ENCODE results near the gene PRKG1. TPM values are rescaled to one million over a fixed set of nuclear protein-coding genes. Genes with fewer than 3 reads are reported as not detected.

PRKG1 gene
- polyA plus RNA-seq, 4 donors, result 0.45 to 7.4 (median 1.3) TPM

DNA sequence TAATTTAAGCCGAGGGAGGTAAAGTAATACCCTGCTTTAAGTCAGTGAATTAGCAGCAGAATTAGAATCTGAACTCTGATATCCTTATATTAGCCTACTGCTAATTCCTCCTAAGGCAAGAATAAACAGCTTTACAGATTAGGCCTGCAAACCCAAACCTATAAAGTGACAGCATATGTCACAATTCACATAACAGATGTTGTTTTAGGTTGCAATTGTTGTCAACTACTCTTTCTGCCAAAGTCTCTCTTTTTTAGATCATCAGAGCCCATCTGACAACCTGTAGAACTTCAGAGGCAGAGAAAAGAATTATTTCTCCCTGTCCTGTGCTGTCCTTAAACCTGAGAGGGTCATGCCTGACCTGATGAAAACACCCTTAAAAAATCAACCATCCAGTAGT, 167.2 kb downstream of the PRKG1 start:
- H3K27ac ChIP-seq (ENCODE audit: low read depth in 1 of 3, low read length in 2 of 3), result no peak overlapping the region
- H3K4me1 ChIP-seq (ENCODE audit: control insufficient read depth in 3 of 3, insufficient read depth in 2 of 3, low read depth in 1 of 3, low read length in 2 of 3), result no peaks in the 10 kb centered on the region
- FAIRE-seq (no peak), DNase-seq (no peak)
- no peaks in the 10 kb centered on the region for H3K36me3 ChIP-seq (ENCODE audit: control insufficient read depth in 3 of 3, insufficient read depth in 2 of 3, low read depth in 1 of 3, low read length in 3 of 3)
- WGBS, 3 donors, result 74 to 93% (median 87%) methylated on average over 1 of the region's 1 CpG
- no peaks in the 10 kb centered on the region for H3K27me3 ChIP-seq (ENCODE audit: control insufficient read depth in 3 of 3, insufficient read depth in 3 of 3, low read length in 3 of 3)
- H3K4me3 ChIP-seq (ENCODE audit: low read depth in 1 of 3, low read length in 3 of 3), result no peak overlapping the region
- no peaks in the 10 kb centered on the region for H3K9me3 ChIP-seq (ENCODE audit: control insufficient read depth in 2 of 2, insufficient read depth in 1 of 2, low read depth in 1 of 2, low read length in 1 of 2)

DNA sequence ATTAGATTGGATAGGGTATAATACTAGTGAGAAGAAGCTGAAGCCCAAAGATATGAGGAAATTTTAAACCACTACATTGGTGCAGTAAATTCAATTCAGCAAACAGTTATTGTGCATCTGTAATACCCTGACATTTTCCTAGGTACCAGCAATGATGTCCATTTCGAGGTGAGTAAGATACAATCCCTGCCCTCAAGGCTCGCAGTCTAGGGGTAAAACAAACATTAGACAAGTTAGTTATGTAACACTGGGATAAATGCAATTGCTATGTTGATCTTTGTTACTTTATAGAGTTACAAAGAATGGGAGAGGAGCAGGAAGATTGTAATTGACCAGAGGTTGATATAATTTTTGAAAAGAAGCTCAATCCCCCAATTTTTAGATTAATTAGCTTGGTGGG, 168.1 kb downstream of the PRKG1 start:
- no peak overlapping the region for H3K4me3 ChIP-seq (ENCODE audit: low read depth in 1 of 3, low read length in 3 of 3)
- no peaks in the 10 kb centered on the region for H3K27me3 ChIP-seq (ENCODE audit: control insufficient read depth in 3 of 3, insufficient read depth in 3 of 3, low read length in 3 of 3)
- WGBS, 3 donors, result 46 to 70% (median 49%) methylated on average over 2 of the region's 2 CpGs
- FAIRE-seq (no peak), DNase-seq (no peak)
- H3K27ac ChIP-seq (ENCODE audit: low read depth in 1 of 3, low read length in 2 of 3), result no peak overlapping the region
- H3K4me1 ChIP-seq (ENCODE audit: control insufficient read depth in 3 of 3, insufficient read depth in 2 of 3, low read depth in 1 of 3, low read length in 2 of 3), result no peaks in the 10 kb centered on the region
- H3K9me3 ChIP-seq (ENCODE audit: control insufficient read depth in 2 of 2, insufficient read depth in 1 of 2, low read depth in 1 of 2, low read length in 1 of 2), result no peaks in the 10 kb centered on the region
- no peaks in the 10 kb centered on the region for H3K36me3 ChIP-seq (ENCODE audit: control insufficient read depth in 3 of 3, insufficient read depth in 2 of 3, low read depth in 1 of 3, low read length in 3 of 3)

GRCh38 chr10:51244309-51244708, 170.0 kb downstream of the PRKG1 start:
- DNase-seq (no peak), FAIRE-seq (no peak)
- H3K9me3 ChIP-seq (ENCODE audit: control insufficient read depth in 2 of 2, insufficient read depth in 1 of 2, low read depth in 1 of 2, low read length in 1 of 2), result no peaks in the 10 kb centered on the region
- no peaks in the 10 kb centered on the region for H3K36me3 ChIP-seq (ENCODE audit: control insufficient read depth in 3 of 3, insufficient read depth in 2 of 3, low read depth in 1 of 3, low read length in 3 of 3)
- WGBS, 3 donors, result 45 to 61% (median 50%) methylated on average over 1 of the region's 1 CpG
- H3K27me3 ChIP-seq (ENCODE audit: control insufficient read depth in 3 of 3, insufficient read depth in 3 of 3, low read length in 3 of 3), result no peaks in the 10 kb centered on the region
- H3K27ac ChIP-seq (ENCODE audit: low read depth in 1 of 3, low read length in 2 of 3), result no peak overlapping the region
- no peak overlapping the region for H3K4me3 ChIP-seq (ENCODE audit: low read depth in 1 of 3, low read length in 3 of 3)
- no peaks in the 10 kb centered on the region for H3K4me1 ChIP-seq (ENCODE audit: control insufficient read depth in 3 of 3, insufficient read depth in 2 of 3, low read depth in 1 of 3, low read length in 2 of 3)

GRCh38 chr10:51244748-51245490, 170.6 kb downstream of the PRKG1 start:
- WGBS, 3 donors, result 40 to 41% (median 40%) methylated on average over 4 of the region's 4 CpGs
- Histone ChIP-seq H3K4me3 (ENCODE audit: low read depth in 1 of 3, low read length in 3 of 3) (no peak overlapping the region), H3K36me3 (ENCODE audit: control insufficient read depth in 3 of 3, insufficient read depth in 2 of 3, low read depth in 1 of 3, low read length in 3 of 3) (no peaks in the 10 kb centered on the region), H3K27me3 (ENCODE audit: control insufficient read depth in 3 of 3, insufficient read depth in 3 of 3, low read length in 3 of 3) (no peaks in the 10 kb centered on the region), H3K9me3 (ENCODE audit: control insufficient read depth in 2 of 2, insufficient read depth in 1 of 2, low read depth in 1 of 2, low read length in 1 of 2) (no peaks in the 10 kb centered on the region), H3K4me1 (ENCODE audit: control insufficient read depth in 3 of 3, insufficient read depth in 2 of 3, low read depth in 1 of 3, low read length in 2 of 3) (no peaks in the 10 kb centered on the region), H3K27ac (ENCODE audit: low read depth in 1 of 3, low read length in 2 of 3) (no peak overlapping the region)
- DNase-seq, result no peak
- no peak for FAIRE-seq

DNA sequence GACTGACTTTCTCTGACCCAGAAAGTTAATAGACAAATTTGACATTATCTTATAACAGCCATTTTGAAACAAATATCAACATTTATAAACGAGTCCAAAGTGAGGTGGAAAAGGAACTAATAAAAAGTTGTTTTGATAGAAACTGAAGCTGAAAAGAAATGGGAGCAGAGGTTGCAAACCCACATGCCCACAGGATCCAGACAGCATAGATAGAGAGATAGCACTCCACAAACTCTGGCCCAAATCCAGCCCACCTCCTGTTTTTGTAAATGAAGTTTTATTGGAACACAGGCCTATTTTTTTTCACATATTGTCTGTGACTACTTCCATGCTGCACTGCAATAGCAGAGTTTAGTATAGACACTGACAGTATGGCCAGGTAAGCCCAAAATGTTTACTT, 171.9 kb downstream of the PRKG1 start:
- Histone ChIP-seq H3K36me3 (ENCODE audit: control insufficient read depth in 3 of 3, insufficient read depth in 2 of 3, low read depth in 1 of 3, low read length in 3 of 3) (no peaks in the 10 kb centered on the region), H3K4me1 (ENCODE audit: control insufficient read depth in 3 of 3, insufficient read depth in 2 of 3, low read depth in 1 of 3, low read length in 2 of 3) (no peaks in the 10 kb centered on the region), H3K9me3 (ENCODE audit: control insufficient read depth in 2 of 2, insufficient read depth in 1 of 2, low read depth in 1 of 2, low read length in 1 of 2) (no peaks in the 10 kb centered on the region), H3K4me3 (ENCODE audit: low read depth in 1 of 3, low read length in 3 of 3) (no peak overlapping the region), H3K27me3 (ENCODE audit: control insufficient read depth in 3 of 3, insufficient read depth in 3 of 3, low read length in 3 of 3) (no peaks in the 10 kb centered on the region), H3K27ac (ENCODE audit: low read depth in 1 of 3, low read length in 2 of 3) (no peak overlapping the region)
- FAIRE-seq, result no peak
- 7 to 33% (median 33%) methylated on average over 1 of the region's 1 CpG for WGBS, 3 donors
- DNase-seq, result no peak

DNA sequence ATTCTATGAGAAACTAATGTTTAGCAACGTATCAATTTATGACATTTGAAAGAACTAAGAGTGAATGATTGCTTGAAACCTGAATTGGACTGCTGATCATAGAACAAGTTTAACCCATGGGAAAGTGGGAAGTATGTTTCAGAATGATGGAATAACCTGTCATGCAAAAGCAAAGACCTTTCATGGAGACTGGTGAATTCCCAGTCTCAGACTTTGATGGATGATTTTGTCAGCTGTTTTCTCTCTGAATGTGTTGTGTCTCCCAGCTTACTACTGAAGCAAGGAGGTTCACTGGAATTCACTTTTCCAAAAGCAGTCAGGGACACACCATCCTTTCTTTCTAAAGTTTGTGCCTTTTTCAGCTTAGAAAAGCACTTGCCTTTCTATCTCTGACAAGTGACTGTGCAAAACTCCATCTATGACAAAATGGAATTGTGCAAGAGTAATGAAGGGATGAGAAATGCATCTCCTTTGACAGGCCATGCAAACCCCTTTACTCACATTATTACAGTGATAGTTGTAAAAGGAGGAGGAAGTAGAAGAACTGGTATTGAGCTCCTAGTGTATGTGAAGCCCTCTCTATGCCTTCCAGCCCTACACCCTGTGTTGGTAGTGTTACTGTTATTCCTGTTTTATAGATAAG, 176.1 kb downstream of the PRKG1 start:
- DNase-seq (no peak), FAIRE-seq (no peak)
- H3K36me3 ChIP-seq (ENCODE audit: control insufficient read depth in 3 of 3, insufficient read depth in 2 of 3, low read depth in 1 of 3, low read length in 3 of 3), result no peaks in the 10 kb centered on the region
- H3K4me3 ChIP-seq (ENCODE audit: low read depth in 1 of 3, low read length in 3 of 3), result no peak overlapping the region
- no peak overlapping the region for H3K27ac ChIP-seq (ENCODE audit: low read depth in 1 of 3, low read length in 2 of 3)
- WGBS, 3 donors, result 73 to 80% (median 78%) methylated on average over 1 of the region's 1 CpG
- H3K27me3 ChIP-seq (ENCODE audit: control insufficient read depth in 3 of 3, insufficient read depth in 3 of 3, low read length in 3 of 3), result no peaks in the 10 kb centered on the region
- no peaks in the 10 kb centered on the region for H3K9me3 ChIP-seq (ENCODE audit: control insufficient read depth in 2 of 2, insufficient read depth in 1 of 2, low read depth in 1 of 2, low read length in 1 of 2)
- H3K4me1 ChIP-seq (ENCODE audit: control insufficient read depth in 3 of 3, insufficient read depth in 2 of 3, low read depth in 1 of 3, low read length in 2 of 3), result no peaks in the 10 kb centered on the region

GRCh38 chr10:51251110-51251509, 176.8 kb downstream of the PRKG1 start:
- Histone ChIP-seq H3K36me3 (ENCODE audit: control insufficient read depth in 3 of 3, insufficient read depth in 2 of 3, low read depth in 1 of 3, low read length in 3 of 3) (no peaks in the 10 kb centered on the region), H3K4me1 (ENCODE audit: control insufficient read depth in 3 of 3, insufficient read depth in 2 of 3, low read depth in 1 of 3, low read length in 2 of 3) (no peaks in the 10 kb centered on the region), H3K27me3 (ENCODE audit: control insufficient read depth in 3 of 3, insufficient read depth in 3 of 3, low read length in 3 of 3) (no peaks in the 10 kb centered on the region), H3K27ac (ENCODE audit: low read depth in 1 of 3, low read length in 2 of 3) (no peak overlapping the region), H3K9me3 (ENCODE audit: control insufficient read depth in 2 of 2, insufficient read depth in 1 of 2, low read depth in 1 of 2, low read length in 1 of 2) (no peaks in the 10 kb centered on the region), H3K4me3 (ENCODE audit: low read depth in 1 of 3, low read length in 3 of 3) (no peak overlapping the region)
- FAIRE-seq (no peak), DNase-seq (no peak)
- WGBS, 3 donors, result 64 to 74% (median 68%) methylated on average over 1 of the region's 1 CpG

- no peak for DNase-seq
- Histone ChIP-seq H3K27me3 (ENCODE audit: control insufficient read depth in 3 of 3, insufficient read depth in 3 of 3, low read length in 3 of 3) (no peaks in the 10 kb centered on the region), H3K36me3 (ENCODE audit: control insufficient read depth in 3 of 3, insufficient read depth in 2 of 3, low read depth in 1 of 3, low read length in 3 of 3) (no peaks in the 10 kb centered on the region), H3K27ac (ENCODE audit: low read depth in 1 of 3, low read length in 2 of 3) (no peak overlapping the region), H3K4me3 (ENCODE audit: low read depth in 1 of 3, low read length in 3 of 3) (no peak overlapping the region), H3K9me3 (ENCODE audit: control insufficient read depth in 2 of 2, insufficient read depth in 1 of 2, low read depth in 1 of 2, low read length in 1 of 2) (no peaks in the 10 kb centered on the region), H3K4me1 (ENCODE audit: control insufficient read depth in 3 of 3, insufficient read depth in 2 of 3, low read depth in 1 of 3, low read length in 2 of 3) (no peaks in the 10 kb centered on the region)
- 70 to 77% (median 76%) methylated on average over 4 of the region's 4 CpGs for WGBS, 3 donors
- no peak for FAIRE-seq
Measured at GRCh38 chr10:51255381-51255780, 181.1 kb downstream of the PRKG1 start.
